Neuron (in vitro differentiated cells): ENCODE results near the gene PRDM2.
"Not testable (repeated sequence)": the region's sequence is repeated elsewhere in the genome, so short reads cannot be mapped to it uniquely, and the experiment has no call there.

ENCODE experiments used
- H2AFZ ChIP-seq: one replicate; pipeline ENCODE4 v1.6.1; 2013; ENCODE audit warnings: low read depth, mild to moderate bottlenecking, inconsistent platforms, low read length, moderate library complexity
- H3K27me3 ChIP-seq: one replicate; pipeline ENCODE4 v1.6.1; 2013; ENCODE audit warnings: low read length; ENCODE audit not compliant: insufficient read depth
- H3K36me3 ChIP-seq: one replicate; pipeline ENCODE4 v1.6.1; 2013; ENCODE audit warnings: low read length; ENCODE audit not compliant: insufficient read depth
- H3K4me1 ChIP-seq: one replicate; pipeline ENCODE4 v1.6.1; 2013; ENCODE audit warnings: low read length; ENCODE audit not compliant: insufficient read depth
- H3K4me3 ChIP-seq: 2 replicates; pipeline ENCODE4 v1.5.1; 2013; ENCODE audit warnings: mild to moderate bottlenecking, low read length, moderate library complexity
- H3K9me3 ChIP-seq: one replicate; pipeline ENCODE4 v1.6.1; 2013; ENCODE audit warnings: low read length

PRDM2 gene

DNA sequence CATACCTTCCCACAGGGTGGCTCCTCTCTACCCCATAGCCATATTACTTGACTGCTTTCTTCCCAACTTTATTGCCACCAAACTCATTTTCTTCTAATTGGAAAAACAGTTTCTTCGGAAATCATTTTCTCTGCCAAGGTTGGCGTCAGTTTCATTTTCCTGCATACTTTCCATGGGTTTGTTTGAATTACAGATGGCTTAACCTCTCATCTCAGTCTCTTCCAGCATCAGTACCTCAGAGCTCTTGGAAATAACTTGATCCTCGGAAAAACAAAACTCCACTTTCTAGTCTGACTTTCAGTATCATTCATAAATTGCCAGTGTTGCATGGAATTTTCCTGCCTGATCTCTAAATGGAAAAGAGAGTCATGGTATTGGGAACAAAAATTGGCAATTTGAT is 20.3 kb upstream of the PRDM2 start:
- H3K9me3 ChIP-seq = no peaks in the 10 kb centered on the region
- H3K27me3 ChIP-seq = no peaks in the 10 kb centered on the region
- no peak overlapping the region for H3K4me3 ChIP-seq
- no peak overlapping the region for H2AFZ ChIP-seq
- no peaks in the 10 kb centered on the region for H3K36me3 ChIP-seq
- no peaks in the 10 kb centered on the region for H3K4me1 ChIP-seq

GRCh38 chr1:13680609-13681008 is 19.4 kb upstream of the PRDM2 start:
- H3K4me1 ChIP-seq, H2AFZ ChIP-seq, H3K27me3 ChIP-seq, H3K36me3 ChIP-seq, H3K4me3 ChIP-seq, H3K9me3 ChIP-seq: not testable (repeated sequence)

- Histone ChIP-seq H3K4me1 (no peaks in the 10 kb centered on the region), H3K9me3 (no peaks in the 10 kb centered on the region), H3K27me3 (no peaks in the 10 kb centered on the region), H3K36me3 (no peaks in the 10 kb centered on the region), H3K4me3 (no peak overlapping the region), H2AFZ (no peak overlapping the region)
These were observed 18.1 kb upstream of the PRDM2 start for GRCh38 chr1:13681921-13682320.

GRCh38 chr1:13682444-13682843 is 17.5 kb upstream of the PRDM2 start:
- H3K4me1 ChIP-seq = no peaks in the 10 kb centered on the region
- H3K36me3 ChIP-seq = no peaks in the 10 kb centered on the region
- no peaks in the 10 kb centered on the region for H3K27me3 ChIP-seq
- H3K4me3 ChIP-seq = no peak overlapping the region
- no peaks in the 10 kb centered on the region for H3K9me3 ChIP-seq
- no peak overlapping the region for H2AFZ ChIP-seq

DNA sequence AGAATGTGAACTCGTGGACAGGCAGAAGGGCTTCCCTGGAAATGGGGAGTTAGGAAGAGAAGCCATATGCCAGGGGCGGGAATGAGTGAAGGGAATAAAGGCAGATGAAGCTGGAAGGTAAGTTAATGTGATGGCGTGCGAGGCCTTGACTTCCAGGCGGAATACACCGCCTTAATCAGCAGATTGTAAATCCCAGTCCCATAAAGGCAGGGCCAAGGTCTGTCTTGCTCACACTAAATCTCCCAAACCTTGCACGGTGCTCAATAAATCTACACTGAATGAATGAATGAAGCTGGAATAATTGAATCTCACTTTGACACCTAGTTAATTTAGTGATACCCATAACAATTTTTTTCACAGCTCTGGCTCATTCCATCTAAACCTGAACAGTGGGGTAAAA is 16.8 kb upstream of the PRDM2 start:
- Histone ChIP-seq H3K36me3 (no peaks in the 10 kb centered on the region), H3K9me3 (no peaks in the 10 kb centered on the region), H3K4me3 (no peak overlapping the region)

GRCh38 chr1:13687151-13687715 is 12.8 kb upstream of the PRDM2 start:
- H3K4me3 ChIP-seq = no peak overlapping the region

More for the DNA sequence above, 16.8 kb upstream of the PRDM2 start:
- Histone ChIP-seq H3K27me3 (no peaks in the 10 kb centered on the region), H3K4me1 (no peaks in the 10 kb centered on the region), H2AFZ (no peak overlapping the region)

GRCh38 chr1:13693094-13693493 is 6.9 kb upstream of the PRDM2 start:
- H3K27me3 ChIP-seq, H2AFZ ChIP-seq, H3K9me3 ChIP-seq, H3K4me3 ChIP-seq, H3K4me1 ChIP-seq, H3K36me3 ChIP-seq: not testable (repeated sequence)

More at GRCh38 chr1:13687151-13687715, 12.8 kb upstream of the PRDM2 start:
- H3K27me3 ChIP-seq = no peaks in the 10 kb centered on the region
- no peaks in the 10 kb centered on the region for H3K36me3 ChIP-seq
- no peaks in the 10 kb centered on the region for H3K4me1 ChIP-seq
- no peak overlapping the region for H2AFZ ChIP-seq
- peaks cover 2% of the 10 kb centered on the region for H3K9me3 ChIP-seq

DNA sequence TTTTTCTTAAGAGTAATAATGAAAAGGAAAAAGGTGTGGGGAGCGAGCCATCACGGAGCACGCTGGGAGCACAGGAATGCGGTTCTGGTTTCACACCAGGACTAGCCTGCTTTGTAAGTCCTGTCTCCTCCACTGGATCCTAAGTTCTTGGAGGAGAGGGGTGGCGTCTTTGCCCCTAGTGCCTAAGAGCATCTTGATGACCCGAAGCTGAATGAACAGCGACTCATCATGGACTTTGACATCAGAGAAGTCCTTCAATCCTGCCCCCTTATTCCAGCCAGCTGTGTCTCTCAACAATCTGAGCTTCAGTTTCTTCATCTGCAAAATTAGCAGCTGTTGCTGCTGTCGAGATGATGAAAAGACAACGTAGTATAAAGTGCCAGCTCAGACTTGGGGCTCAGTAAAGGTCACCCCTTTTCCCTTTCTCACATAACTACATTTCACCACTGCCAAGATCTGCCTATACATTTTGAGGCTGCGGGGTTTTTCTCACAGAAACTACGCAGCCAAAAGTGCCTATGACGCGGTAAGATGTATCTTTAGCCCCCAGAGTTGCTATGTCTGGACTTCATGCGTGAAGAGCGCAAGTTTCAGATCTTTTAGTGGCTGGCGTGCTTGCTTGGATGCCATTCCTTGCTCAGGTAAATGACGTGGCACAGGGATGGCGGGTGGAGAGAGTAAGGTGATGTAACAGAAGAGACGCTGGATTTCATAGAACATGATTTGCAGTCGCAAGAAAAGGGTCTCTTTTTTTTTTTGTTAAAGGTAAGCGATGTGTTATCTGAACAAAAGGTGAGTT is 4.9 kb upstream of the PRDM2 start:
- no peaks in the 10 kb centered on the region for H3K27me3 ChIP-seq
- no peak overlapping the region for H3K4me3 ChIP-seq
- no peaks in the 10 kb centered on the region for H3K9me3 ChIP-seq
- no peaks in the 10 kb centered on the region for H3K4me1 ChIP-seq
- no peak overlapping the region for H2AFZ ChIP-seq
- no peaks in the 10 kb centered on the region for H3K36me3 ChIP-seq

DNA sequence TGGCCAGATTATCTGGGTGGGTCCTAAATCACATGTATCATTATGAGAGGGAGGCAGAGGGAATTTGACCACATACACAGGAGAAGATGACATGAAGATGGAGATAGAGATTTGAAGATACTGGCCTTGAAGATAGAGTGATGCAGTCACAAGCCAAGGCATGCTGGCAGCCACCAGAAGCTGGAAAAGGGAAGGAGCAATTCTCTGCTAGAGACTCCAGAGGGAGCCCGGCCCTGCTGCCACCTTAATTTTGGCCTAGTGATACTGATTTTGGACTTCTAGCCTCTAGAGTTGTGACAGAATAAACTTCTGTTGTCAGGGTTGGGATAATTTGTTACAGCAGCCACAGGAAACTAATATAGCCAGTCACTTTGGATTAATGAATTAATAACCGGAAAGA is 2.2 kb upstream of the PRDM2 start:
- H3K27me3 ChIP-seq = no peaks in the 10 kb centered on the region

GRCh38 chr1:13699510-13699909 is 478 bp upstream of the PRDM2 start:
- no peaks in the 10 kb centered on the region for H3K36me3 ChIP-seq
- peak overlapping the region; percentile 97 for H2AFZ ChIP-seq
- peak overlapping the region; percentile 88 for H3K4me3 ChIP-seq
- peaks cover 12% of the 10 kb centered on the region for H3K4me1 ChIP-seq
- no peaks in the 10 kb centered on the region for H3K9me3 ChIP-seq
- no peaks in the 10 kb centered on the region for H3K27me3 ChIP-seq

More for the DNA sequence above, 2.2 kb upstream of the PRDM2 start:
- Histone ChIP-seq H3K4me1 (peaks cover 12% of the 10 kb centered on the region), H3K36me3 (no peaks in the 10 kb centered on the region), H2AFZ (no peak overlapping the region), H3K9me3 (no peaks in the 10 kb centered on the region), H3K4me3 (no peak overlapping the region)

DNA sequence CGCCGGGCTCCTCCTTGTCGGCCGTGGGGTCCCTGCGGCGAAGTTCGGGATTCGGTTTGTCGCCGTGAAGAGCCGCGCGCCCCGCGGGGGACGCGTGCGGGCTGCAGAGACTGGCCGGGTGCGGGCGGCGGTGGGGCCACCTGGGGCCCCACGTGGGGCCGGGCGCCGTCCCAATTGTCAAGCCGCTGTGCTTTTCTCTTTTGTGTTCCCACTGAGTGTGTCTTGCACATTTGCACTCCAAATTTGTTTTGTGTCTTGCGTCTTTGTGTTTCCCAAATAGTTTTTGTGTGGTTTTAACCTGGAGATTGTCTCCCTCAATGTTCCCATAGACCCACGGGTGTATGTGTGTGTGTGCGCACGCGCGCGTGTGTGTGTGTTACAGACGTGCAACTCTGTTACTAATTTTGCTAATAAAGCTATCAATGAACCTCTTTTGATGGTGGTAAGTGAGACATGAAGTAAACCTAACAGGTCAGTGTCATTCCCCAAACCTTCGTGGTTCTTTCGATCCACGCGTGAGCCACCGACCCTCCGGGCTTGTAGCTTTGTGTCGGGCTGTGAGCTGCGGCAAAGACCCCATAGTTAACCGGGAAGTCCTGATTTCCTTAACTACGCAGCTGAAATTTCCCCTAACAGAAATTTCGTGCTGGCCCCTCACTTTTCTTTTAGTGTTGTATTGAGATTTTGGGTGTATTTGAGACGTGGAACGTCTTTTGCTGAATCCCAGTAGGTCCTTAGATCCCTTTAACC is 708 bp downstream of the PRDM2 start:
- H3K27me3 ChIP-seq = no peaks in the 10 kb centered on the region

DNA sequence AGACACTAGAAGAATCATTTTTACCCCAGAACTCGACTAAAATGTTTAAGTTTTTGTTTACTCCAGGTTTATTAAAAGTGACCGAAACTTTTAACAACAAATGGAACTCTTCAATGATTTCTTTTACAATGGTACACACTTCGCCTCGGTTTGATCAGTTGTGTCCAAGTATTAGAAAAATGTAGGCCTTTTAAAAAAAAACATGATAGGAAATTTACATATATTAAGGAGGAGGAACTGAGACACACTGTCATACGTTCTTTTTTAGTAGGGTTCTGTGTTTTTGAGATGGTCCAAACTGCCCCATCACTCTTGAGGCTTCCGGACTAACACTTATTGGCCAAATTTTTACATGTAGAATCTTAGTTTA is 1.3 kb downstream of the PRDM2 start:
- no peaks in the 10 kb centered on the region for H3K9me3 ChIP-seq
- no peaks in the 10 kb centered on the region for H3K36me3 ChIP-seq
- H3K4me3 ChIP-seq = peak overlapping the region; percentile 88
- H3K27me3 ChIP-seq = no peaks in the 10 kb centered on the region
- H3K4me1 ChIP-seq = peaks cover 12% of the 10 kb centered on the region
- H2AFZ ChIP-seq = peak overlapping the region; percentile 88

More for the DNA sequence above, 708 bp downstream of the PRDM2 start:
- no peaks in the 10 kb centered on the region for H3K9me3 ChIP-seq
- H3K4me1 ChIP-seq = peaks cover 12% of the 10 kb centered on the region
- peak overlapping the region; percentile 88 for H2AFZ ChIP-seq
- no peaks in the 10 kb centered on the region for H3K36me3 ChIP-seq
- H3K4me3 ChIP-seq = peak overlapping the region; percentile 88

GRCh38 chr1:13702425-13703127 is 2.6 kb downstream of the PRDM2 start:
- Histone ChIP-seq H3K4me3 (no peak overlapping the region), H3K27me3 (no peaks in the 10 kb centered on the region), H3K9me3 (no peaks in the 10 kb centered on the region), H2AFZ (no peak overlapping the region), H3K36me3 (no peaks in the 10 kb centered on the region), H3K4me1 (peaks cover 12% of the 10 kb centered on the region)
